Endothelial cell (in vitro differentiated cells): ENCODE results near the gene SAMD10. TPM values are rescaled to one million over a fixed set of nuclear protein-coding genes. Genes with fewer than 3 reads are reported as not detected.

ENCODE experiments used
- DNase-seq: peaks from one replicate; pipeline ENCODE4 v3.0.0; 2021; ENCODE audit warnings: low spot score
- H3K27ac Mint-ChIP-seq: one replicate; pipeline ENCODE4 v1.8.0; 2021; ENCODE audit warnings: mixed read lengths, inconsistent platforms; ENCODE audit not compliant: unreplicated experiment
- H3K27me3 Mint-ChIP-seq: one replicate; pipeline ENCODE4 v1.8.0; 2021; ENCODE audit warnings: mild to moderate bottlenecking, moderate library complexity, mixed read lengths, inconsistent platforms; ENCODE audit not compliant: unreplicated experiment
- H3K36me3 Mint-ChIP-seq: one replicate; pipeline ENCODE4 v1.8.0; 2021; ENCODE audit warnings: mild to moderate bottlenecking, low read depth, mixed read lengths, inconsistent platforms; ENCODE audit not compliant: unreplicated experiment
- H3K4me1 Mint-ChIP-seq: one replicate; pipeline ENCODE4 v1.8.0; 2021; ENCODE audit warnings: mild to moderate bottlenecking, mixed read lengths, inconsistent platforms; ENCODE audit not compliant: unreplicated experiment
- H3K4me3 Mint-ChIP-seq: one replicate; pipeline ENCODE4 v1.8.0; 2021; ENCODE audit warnings: mild to moderate bottlenecking, mixed read lengths, inconsistent platforms; ENCODE audit not compliant: unreplicated experiment
- H3K9me3 Mint-ChIP-seq: one replicate; pipeline ENCODE4 v1.8.0; 2021; ENCODE audit warnings: mixed read lengths, inconsistent platforms; ENCODE audit not compliant: unreplicated experiment
- total RNA-seq: library from RNA; stranded (reverse); fragmentation: NEBNext Ultra II Directional; extraction: Animal tissue kit (Norgen Biotek cat#: 25700); gene quantifications from one replicate; pipeline ENCODE4 v1.2.1, GENCODE V29; 2021; ENCODE audit not compliant: unreplicated experiment
- TF ChIP-seq, protein P1 (sequence below): fragments of 200-600 bp; sonication (generic); IDR thresholded peaks from one replicate; pipeline ENCODE4 v1.5.0; 2021; ENCODE audit warnings: antibody characterized with exemption; ENCODE audit not compliant: unreplicated experiment

SAMD10 gene
- total RNA-seq, 1 donor from 2014 or later, result 5.0 TPM

DNA sequence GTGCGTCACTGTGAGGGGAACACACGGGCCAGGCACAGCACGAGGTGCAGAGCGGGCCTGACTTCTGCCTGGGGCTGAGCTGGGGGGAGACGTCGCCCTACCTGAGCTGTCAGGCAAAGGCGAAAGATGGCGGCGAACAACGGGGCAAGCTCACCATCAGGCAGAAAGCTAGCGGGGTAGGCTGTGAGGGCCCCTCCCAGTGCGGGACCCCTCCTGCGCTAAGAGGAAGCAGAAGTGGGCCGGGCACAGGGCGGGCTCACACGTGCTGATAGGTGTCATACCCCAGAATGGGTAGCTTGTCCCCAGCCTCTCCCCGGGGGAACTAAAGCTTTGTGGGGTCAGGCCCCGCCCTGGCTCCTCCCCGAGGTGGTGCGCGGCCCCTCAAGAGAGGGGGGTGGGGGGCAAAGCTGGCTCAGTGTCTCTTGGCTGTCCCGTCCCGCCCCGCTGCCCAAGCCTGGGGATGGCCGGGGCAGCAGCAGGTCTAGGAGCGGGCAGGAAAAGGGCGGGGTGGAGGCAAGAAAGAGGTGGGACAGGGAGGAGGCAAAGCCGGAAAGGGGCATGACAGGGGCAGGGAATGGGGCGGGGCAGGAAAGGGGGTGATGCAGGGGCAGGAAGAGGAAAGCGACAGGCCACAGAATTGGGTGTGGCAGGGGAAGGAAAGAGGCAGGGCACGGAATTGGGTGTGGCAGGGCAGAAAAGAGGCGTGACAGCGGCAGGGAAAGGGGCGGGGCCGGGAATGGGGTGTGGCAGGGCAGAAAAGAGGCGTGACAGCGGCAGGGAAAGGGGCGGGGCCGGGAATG is 38.0 kb downstream of the SAMD10 start:
- Mint-ChIP-seq H3K4me3 (no peak overlapping the region), H3K36me3 (peaks cover 10% of the 10 kb centered on the region), H3K9me3 (no peaks in the 10 kb centered on the region), H3K4me1 (peaks cover 6% of the 10 kb centered on the region), H3K27me3 (peaks cover 9% of the 10 kb centered on the region), H3K27ac (no peak overlapping the region)
- DNase-seq, result peak; percentile 60
- TF ChIP-seq, protein P1, sequence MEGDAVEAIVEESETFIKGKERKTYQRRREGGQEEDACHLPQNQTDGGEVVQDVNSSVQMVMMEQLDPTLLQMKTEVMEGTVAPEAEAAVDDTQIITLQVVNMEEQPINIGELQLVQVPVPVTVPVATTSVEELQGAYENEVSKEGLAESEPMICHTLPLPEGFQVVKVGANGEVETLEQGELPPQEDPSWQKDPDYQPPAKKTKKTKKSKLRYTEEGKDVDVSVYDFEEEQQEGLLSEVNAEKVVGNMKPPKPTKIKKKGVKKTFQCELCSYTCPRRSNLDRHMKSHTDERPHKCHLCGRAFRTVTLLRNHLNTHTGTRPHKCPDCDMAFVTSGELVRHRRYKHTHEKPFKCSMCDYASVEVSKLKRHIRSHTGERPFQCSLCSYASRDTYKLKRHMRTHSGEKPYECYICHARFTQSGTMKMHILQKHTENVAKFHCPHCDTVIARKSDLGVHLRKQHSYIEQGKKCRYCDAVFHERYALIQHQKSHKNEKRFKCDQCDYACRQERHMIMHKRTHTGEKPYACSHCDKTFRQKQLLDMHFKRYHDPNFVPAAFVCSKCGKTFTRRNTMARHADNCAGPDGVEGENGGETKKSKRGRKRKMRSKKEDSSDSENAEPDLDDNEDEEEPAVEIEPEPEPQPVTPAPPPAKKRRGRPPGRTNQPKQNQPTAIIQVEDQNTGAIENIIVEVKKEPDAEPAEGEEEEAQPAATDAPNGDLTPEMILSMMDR, result no peak

GRCh38 chr20:63940472-63941266 is 38.8 kb downstream of the SAMD10 start:
- H3K27ac Mint-ChIP-seq, result no peak overlapping the region
- H3K4me1 Mint-ChIP-seq, result peaks cover 6% of the 10 kb centered on the region
- H3K9me3 Mint-ChIP-seq, result no peaks in the 10 kb centered on the region
- H3K4me3 Mint-ChIP-seq, result no peak overlapping the region
- peak; percentile 31 for DNase-seq
- H3K36me3 Mint-ChIP-seq, result peaks cover 15% of the 10 kb centered on the region
- TF ChIP-seq, protein P1, result no peak
- H3K27me3 Mint-ChIP-seq, result peaks cover 9% of the 10 kb centered on the region

- no peak for DNase-seq
- Mint-ChIP-seq H3K27ac (no peak overlapping the region), H3K4me3 (no peak overlapping the region), H3K4me1 (peaks cover 6% of the 10 kb centered on the region), H3K9me3 (no peaks in the 10 kb centered on the region), H3K36me3 (peaks cover 11% of the 10 kb centered on the region), H3K27me3 (peaks cover 9% of the 10 kb centered on the region)
- TF ChIP-seq, protein P1, result no peak
Measured at GRCh38 chr20:63940071-63940471, 39.4 kb downstream of the SAMD10 start.

- TF ChIP-seq, protein P1, result no peak
- H3K9me3 Mint-ChIP-seq, result no peaks in the 10 kb centered on the region
- no peak overlapping the region for H3K27ac Mint-ChIP-seq
- peaks cover 16% of the 10 kb centered on the region for H3K36me3 Mint-ChIP-seq
- no peak overlapping the region for H3K4me3 Mint-ChIP-seq
- H3K27me3 Mint-ChIP-seq, result peaks cover 10% of the 10 kb centered on the region
- peaks cover 6% of the 10 kb centered on the region for H3K4me1 Mint-ChIP-seq
- peak; percentile 21 for DNase-seq
Measured at GRCh38 chr20:63939061-63939935, 40.1 kb downstream of the SAMD10 start.
